ENCODE results near the gene PRKAR1B. TPM values are rescaled to one million over a fixed set of nuclear protein-coding genes. Genes with fewer than 3 reads are reported as not detected.

Gene PRKAR1B
- total RNA-seq, 1 experiment from 2014 or later = 14.1 TPM

DNA sequence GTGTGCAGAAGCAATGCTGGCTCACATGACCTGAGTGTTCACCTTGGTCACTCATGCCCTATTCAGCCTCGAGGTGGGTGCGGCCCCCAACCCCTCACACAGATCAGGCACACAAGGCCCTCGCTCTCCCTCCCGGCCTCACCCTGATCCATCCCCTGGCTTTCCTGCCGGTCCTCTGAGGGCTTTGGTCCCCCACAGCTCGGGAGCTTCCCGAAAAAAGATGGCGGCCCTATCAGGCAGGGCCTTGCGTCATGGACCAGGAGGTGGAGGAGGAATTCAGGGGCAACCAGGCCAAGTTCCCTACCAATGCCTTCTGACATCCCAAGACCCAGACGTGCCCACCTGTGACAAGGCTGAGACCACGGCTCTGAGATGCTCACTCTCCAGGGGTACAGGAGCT is 44.3 kb downstream of the PRKAR1B start:
- Histone ChIP-seq H3K9me3 (ENCODE audit: control insufficient read depth in 1 of 2, insufficient read depth in 1 of 2, low read depth in 1 of 2, low read length in 2 of 2) (peaks cover 10 to 15% of the 10 kb centered on the region in 2 experiments; a peak in 2 of 4 replicates), H3K4me2 (ENCODE audit: low read length) (no peak overlapping the region), H4K20me1 (ENCODE audit: insufficient read depth) (no peaks in the 10 kb centered on the region), H3K9ac (ENCODE audit: low read length) (no peak overlapping the region), H3K4me1 (ENCODE audit: control insufficient read depth in 1 of 2, insufficient read depth in 2 of 2, low read length in 2 of 2) (no peaks in the 10 kb centered on the region), H3K27ac (ENCODE audit: low read depth, low read length) (no peak overlapping the region), H3K4me3 (replicated peaks in 1 of 2; ENCODE audit: low read depth in 1 of 2, low read length in 2 of 2) (no peak overlapping the region), H3K36me3 (ENCODE audit: control insufficient read depth in 1 of 2, insufficient read depth in 2 of 2, low read length in 2 of 2) (no peaks in the 10 kb centered on the region), H3K79me2 (ENCODE audit: insufficient read depth, low read length) (no peaks in the 10 kb centered on the region), H3K27me3 (ENCODE audit: insufficient read depth, low read length) (no peaks in the 10 kb centered on the region), H3K9me2 (ENCODE audit: insufficient read depth) (no peaks in the 10 kb centered on the region), H2AFZ (ENCODE audit: low read depth, low read length, poor library complexity, severe bottlenecking) (no peak overlapping the region)
- ATAC-seq (no peak), DNase-seq (ENCODE audit: low read depth, low spot score) (no peak)
- POLR2A ChIA-PET = no interaction called here
- RAD21 ChIA-PET (ENCODE audit: low non-redundant PET in 1 of 2, low total read pairs in 2 of 2, uncharacterized antibody in 2 of 2, unreplicated experiment in 2 of 2) = no interaction called here
- TF ChIP-seq EZH2phosphoT487 (IDR thresholded peaks at IDR 0.05; ENCODE audit: borderline replicate concordance) = no peak
- CTCF ChIA-PET = no interaction called here
- no TSS peak for BruUV-seq (replicated peaks)
- intact Hi-C loops (cut with micrococcal nuclease) = no loop called here

DNA sequence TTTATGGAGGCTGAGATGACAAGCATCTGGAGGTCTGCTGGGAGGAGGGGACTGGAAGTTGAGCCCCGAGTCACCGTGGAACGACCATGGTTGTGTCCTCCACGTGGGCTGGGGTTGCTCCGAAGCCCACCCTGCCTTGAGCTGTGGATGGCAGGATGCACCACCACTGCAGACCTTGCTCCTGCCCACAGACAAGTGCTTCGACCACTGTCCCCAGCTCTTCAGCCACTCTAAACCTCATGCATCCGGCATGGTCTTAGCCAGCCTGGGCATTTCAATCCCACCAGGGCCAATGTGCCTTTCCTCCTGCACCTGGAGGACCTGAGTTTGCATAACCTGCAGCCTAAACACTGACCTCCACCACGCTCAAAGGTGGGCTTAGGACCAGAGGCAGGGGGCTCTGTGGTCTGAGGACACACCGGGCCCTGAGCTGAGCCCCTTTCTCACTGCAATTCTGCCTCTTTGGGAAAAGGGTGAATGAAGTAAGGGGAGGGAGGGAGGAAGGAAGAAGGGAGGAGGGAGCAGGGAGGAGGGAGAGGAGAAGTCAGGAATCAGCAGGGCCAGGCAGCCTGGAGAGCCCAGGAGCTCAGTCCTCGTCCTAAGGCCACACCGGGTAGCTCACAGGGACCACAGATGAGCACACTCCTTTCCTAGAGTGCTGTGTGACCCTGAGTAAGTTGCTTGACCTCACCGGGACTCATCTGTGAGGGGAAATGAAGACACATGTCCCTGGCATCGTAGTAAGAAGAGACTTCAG is 45.4 kb downstream of the PRKAR1B start:
- H3K36me3 ChIP-seq (ENCODE audit: control insufficient read depth in 1 of 2, insufficient read depth in 2 of 2, low read length in 2 of 2) = no peaks in the 10 kb centered on the region
- ChIA-PET POLR2A (no interaction called here), RAD21 (ENCODE audit: low non-redundant PET in 1 of 2, low total read pairs in 2 of 2, uncharacterized antibody in 2 of 2, unreplicated experiment in 2 of 2) (no interaction called here), CTCF (no interaction called here)
- ATAC-seq (no peak), DNase-seq (ENCODE audit: low read depth, low spot score) (no peak)
- BruUV-seq (replicated peaks) = no TSS peak
- H3K9ac ChIP-seq (ENCODE audit: low read length) = no peak overlapping the region
- no peak overlapping the region for H3K27ac ChIP-seq (ENCODE audit: low read depth, low read length)
- no peaks in the 10 kb centered on the region for H3K79me2 ChIP-seq (ENCODE audit: insufficient read depth, low read length)
- TF ChIP-seq POLR2AphosphoS5 (IDR thresholded peaks at IDR 0.05; ENCODE audit: low read depth, low read length) (no peak), EZH2 (IDR thresholded peaks at IDR 0.05) (no peak), FOSL1 (IDR thresholded peaks at IDR 0.05; ENCODE audit: low read depth) (no peak), POLR2A (IDR thresholded peaks at IDR 0.05; ENCODE audit: borderline replicate concordance, extremely low read depth, insufficient read depth, insufficient read length) (no peak), ZNF274 (IDR thresholded peaks at IDR 0.05; ENCODE audit: low read depth, low read length) (no peak)
- H3K27me3 ChIP-seq (ENCODE audit: insufficient read depth, low read length) = no peaks in the 10 kb centered on the region
- H3K4me3 ChIP-seq (replicated peaks in 1 of 2; ENCODE audit: low read depth in 1 of 2, low read length in 2 of 2) = no peak overlapping the region
- no peaks in the 10 kb centered on the region for H3K4me1 ChIP-seq (ENCODE audit: control insufficient read depth in 1 of 2, insufficient read depth in 2 of 2, low read length in 2 of 2)
- H3K4me2 ChIP-seq (ENCODE audit: low read length) = no peak overlapping the region
- peaks cover 10 to 15% of the 10 kb centered on the region in 2 experiments; a peak in 2 of 4 replicates for H3K9me3 ChIP-seq (ENCODE audit: control insufficient read depth in 1 of 2, insufficient read depth in 1 of 2, low read depth in 1 of 2, low read length in 2 of 2)
- no peak overlapping the region for H2AFZ ChIP-seq (ENCODE audit: low read depth, low read length, poor library complexity, severe bottlenecking)
- H4K20me1 ChIP-seq (ENCODE audit: insufficient read depth) = no peaks in the 10 kb centered on the region
- H3K9me2 ChIP-seq (ENCODE audit: insufficient read depth) = no peaks in the 10 kb centered on the region
- intact Hi-C loops (cut with micrococcal nuclease) = no loop called here

All from HCT116 (cell line).